Lung microvascular endothelial cell (primary cell): ENCODE measurements around the gene SLC10A3. TPM values are rescaled to one million over a fixed set of nuclear protein-coding genes. Genes with fewer than 3 reads are reported as not detected.

Experiments
- DNase-seq, 2 donors: peaks; one replicate each; pipeline versions ENCODE4 v3.0.0 to v3.0.0-alpha.2; 2010; ENCODE audit warnings: low read depth in 2 of 2
- total RNA-seq: library from RNA; depleted of rRNA; stranded (reverse); fragments of >200 nt; gene quantifications from 2 replicates; pipeline ENCODE4 v1.2.1, GENCODE V29; 2014

The SLC10A3 gene
- total RNA-seq, 1 donor from 2014 or later: 14.7 TPM

GRCh38 chrX:154440623-154441357, 49.6 kb downstream of the SLC10A3 start:
- DNase-seq: no peak

GRCh38 chrX:154439841-154440240, 50.6 kb downstream of the SLC10A3 start:
- no peak for DNase-seq

- DNase-seq: no peak
Measured at GRCh38 chrX:154437971-154438893, 52.2 kb downstream of the SLC10A3 start.

Other genes with a start within 250 kb of the SLC10A3 start
- gene OPN1MW3, start 233.0 kb downstream of the SLC10A3 start, total RNA-seq: 0.20 TPM in 1 of 2 replicates, not detected in the other
- gene TEX28, start 195.5 kb downstream of the SLC10A3 start, total RNA-seq: not detected in 2 replicates
- under 0.01 TPM in 1 of 2 replicates, not detected in the other for gene TKTL1, start 194.8 kb downstream of the SLC10A3 start, total RNA-seq
- 781 and 1,159 TPM in 2 replicates for gene FLNA, start 116.0 kb downstream of the SLC10A3 start, total RNA-seq
- gene EMD, start 111.3 kb downstream of the SLC10A3 start, total RNA-seq: 14.5 and 18.1 TPM in 2 replicates
- gene RPL10, start 92.3 kb downstream of the SLC10A3 start, total RNA-seq: 2,090 and 2,761 TPM in 2 replicates
- 79.1 and 86.3 TPM in 2 replicates for gene DNASE1L1, start 81.4 kb downstream of the SLC10A3 start, total RNA-seq
- gene TAFAZZIN, start 79.1 kb downstream of the SLC10A3 start, total RNA-seq: 8.5 and 11.9 TPM in 2 replicates
- gene ATP6AP1, start 62.0 kb downstream of the SLC10A3 start, total RNA-seq: 53.6 and 64.3 TPM in 2 replicates
- gene GDI1, start 53.5 kb downstream of the SLC10A3 start, total RNA-seq: 24.8 and 59.1 TPM in 2 replicates
- 45.8 and 51.0 TPM in 2 replicates for gene FAM50A, start 46.5 kb downstream of the SLC10A3 start, total RNA-seq
- gene PLXNA3, start 32.3 kb downstream of the SLC10A3 start, total RNA-seq: 3.7 and 6.3 TPM in 2 replicates
- gene LAGE3, start 11.3 kb downstream of the SLC10A3 start, total RNA-seq: 12.6 and 19.8 TPM in 2 replicates
- gene UBL4A, start 4.0 kb downstream of the SLC10A3 start, total RNA-seq: 24.6 and 31.3 TPM in 2 replicates
- 13.3 and 20.8 TPM in 2 replicates for gene FAM3A, start 25.6 kb upstream of the SLC10A3 start, total RNA-seq
- 16.9 and 35.1 TPM in 2 replicates for gene G6PD, start 56.2 kb upstream of the SLC10A3 start, total RNA-seq
- 9.2 and 11.7 TPM in 2 replicates for gene IKBKG, start 57.0 kb upstream of the SLC10A3 start, total RNA-seq
- not detected in 2 replicates for gene CTAG1A, start 94.5 kb upstream of the SLC10A3 start, total RNA-seq
- gene CTAG1B, start 128.7 kb upstream of the SLC10A3 start, total RNA-seq: not detected in 2 replicates
- gene CTAG2, start 162.9 kb upstream of the SLC10A3 start, total RNA-seq: not detected in 2 replicates